ENCODE data around the gene CD96.
"Not testable (repeated sequence)": the region's sequence is repeated elsewhere in the genome, so short reads cannot be mapped to it uniquely, and the experiment has no call there.

CD96 gene

DNA sequence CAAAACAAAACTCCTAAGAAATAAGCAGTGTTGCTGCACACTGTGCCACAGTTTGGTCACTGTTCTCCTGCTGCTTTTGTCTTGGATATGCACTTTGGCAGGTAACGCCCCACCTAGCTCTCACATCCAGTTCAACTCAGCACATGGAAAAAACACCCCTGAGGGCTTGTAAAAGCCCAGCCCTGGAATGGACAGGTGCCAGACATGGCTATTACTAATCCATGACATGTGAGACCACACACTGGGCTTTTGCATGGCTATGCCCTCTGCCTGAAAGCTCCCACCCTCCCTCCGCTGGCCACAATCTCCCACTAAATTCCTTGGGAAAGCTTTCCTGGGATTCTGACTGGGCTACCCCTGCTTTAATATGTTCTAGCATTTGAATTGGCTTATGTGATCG lies 77.8 kb downstream of the CD96 start:
- no peak overlapping the region for H3K27ac ChIP-seq (ENCODE audit: low read depth, low read length, severe bottlenecking)
- H3K4me3 ChIP-seq (ENCODE audit: extremely low read depth, insufficient read depth, low read length, poor library complexity, severe bottlenecking) = no peak overlapping the region
- H3K36me3 ChIP-seq (ENCODE audit: control insufficient read depth, insufficient read depth, low read length) = no peaks in the 10 kb centered on the region
- H3K9me3 ChIP-seq (ENCODE audit: control insufficient read depth, low read length) = peaks cover 14% of the 10 kb centered on the region
- H3K4me1 ChIP-seq (ENCODE audit: control insufficient read depth, insufficient read depth, low read length, poor library complexity, severe bottlenecking) = no peaks in the 10 kb centered on the region
- WGBS, 2 experiments (ENCODE audit: insufficient coverage in 2 of 2) = 80 to 100% methylated on average over 1 to 2 of the region's 3 CpGs

- no peak overlapping the region for H3K27ac ChIP-seq (ENCODE audit: low read depth, low read length, severe bottlenecking)
- 59 to 62% methylated on average over 4 to 5 of the region's 5 CpGs for WGBS, 2 experiments (ENCODE audit: insufficient coverage in 2 of 2)
- H3K36me3 ChIP-seq (ENCODE audit: control insufficient read depth, insufficient read depth, low read length) = no peaks in the 10 kb centered on the region
- peaks cover 14% of the 10 kb centered on the region for H3K9me3 ChIP-seq (ENCODE audit: control insufficient read depth, low read length)
- no peak overlapping the region for H3K4me3 ChIP-seq (ENCODE audit: extremely low read depth, insufficient read depth, low read length, poor library complexity, severe bottlenecking)
- no peaks in the 10 kb centered on the region for H3K4me1 ChIP-seq (ENCODE audit: control insufficient read depth, insufficient read depth, low read length, poor library complexity, severe bottlenecking)
Observed at GRCh38 chr3:111621535-111621934, 79.5 kb downstream of the CD96 start.

DNA sequence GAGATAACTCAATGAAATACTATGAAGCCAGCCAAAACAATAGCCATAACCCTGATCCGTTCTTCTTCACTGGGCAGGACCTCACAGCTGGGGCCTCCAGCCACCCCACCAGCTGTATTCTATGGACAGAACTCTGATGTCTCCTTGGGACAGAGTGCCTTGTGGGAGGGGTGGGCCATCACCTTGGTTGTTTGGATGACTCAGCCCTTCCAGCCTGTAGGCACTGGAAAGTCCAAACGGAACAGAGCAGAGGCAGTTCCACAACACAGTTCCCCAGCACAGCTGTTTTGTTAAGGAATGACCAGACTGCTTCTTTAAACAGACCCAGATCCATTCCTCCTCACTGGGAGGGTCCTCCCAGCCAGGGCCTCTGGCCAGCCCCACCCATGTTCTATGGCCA lies 85.1 kb downstream of the CD96 start:
- no peaks in the 10 kb centered on the region for H3K36me3 ChIP-seq (ENCODE audit: control insufficient read depth, insufficient read depth, low read length)
- peaks cover 5% of the 10 kb centered on the region for H3K4me1 ChIP-seq (ENCODE audit: control insufficient read depth, insufficient read depth, low read length, poor library complexity, severe bottlenecking)
- no peaks in the 10 kb centered on the region for H3K9me3 ChIP-seq (ENCODE audit: control insufficient read depth, low read length)
- H3K4me3 ChIP-seq (ENCODE audit: extremely low read depth, insufficient read depth, low read length, poor library complexity, severe bottlenecking) = no peak overlapping the region
- H3K27ac ChIP-seq (ENCODE audit: low read depth, low read length, severe bottlenecking) = no peak overlapping the region
- WGBS, 2 experiments (ENCODE audit: insufficient coverage in 2 of 2) = 78 to 83% methylated on average over 1 of the region's 2 CpGs

DNA sequence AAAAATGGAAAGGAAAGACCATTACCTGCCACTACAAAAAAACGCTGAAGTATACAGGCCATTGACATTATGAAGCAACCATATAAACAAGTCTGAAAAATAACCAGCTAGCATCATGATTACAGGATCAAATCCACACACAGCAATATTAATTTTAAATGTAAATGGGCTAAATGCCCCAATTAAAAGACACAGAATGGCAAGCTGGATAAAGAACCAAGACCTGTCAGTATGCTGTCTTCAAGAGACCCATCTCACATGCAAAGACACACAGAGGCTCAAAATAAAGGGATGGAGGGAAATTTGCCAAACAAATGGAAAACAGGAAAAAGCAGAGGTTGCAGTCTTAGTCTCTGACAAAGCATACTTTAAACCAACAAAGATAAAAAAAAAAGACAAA lies 87.0 kb downstream of the CD96 start:
- not testable (repeated sequence) for H3K4me1 ChIP-seq (ENCODE audit: control insufficient read depth, insufficient read depth, low read length, poor library complexity, severe bottlenecking); H3K4me3 ChIP-seq (ENCODE audit: extremely low read depth, insufficient read depth, low read length, poor library complexity, severe bottlenecking); H3K36me3 ChIP-seq (ENCODE audit: control insufficient read depth, insufficient read depth, low read length); H3K27ac ChIP-seq (ENCODE audit: low read depth, low read length, severe bottlenecking); H3K9me3 ChIP-seq (ENCODE audit: control insufficient read depth, low read length)
- no CpG with 5 or more reads among the region's 1 CpG for WGBS, 2 experiments (ENCODE audit: insufficient coverage in 2 of 2)

GRCh38 chr3:111630638-111631037 lies 88.6 kb downstream of the CD96 start:
- not testable (repeated sequence) for H3K4me3 ChIP-seq (ENCODE audit: extremely low read depth, insufficient read depth, low read length, poor library complexity, severe bottlenecking); H3K27ac ChIP-seq (ENCODE audit: low read depth, low read length, severe bottlenecking); H3K9me3 ChIP-seq (ENCODE audit: control insufficient read depth, low read length); H3K4me1 ChIP-seq (ENCODE audit: control insufficient read depth, insufficient read depth, low read length, poor library complexity, severe bottlenecking); H3K36me3 ChIP-seq (ENCODE audit: control insufficient read depth, insufficient read depth, low read length)

DNA sequence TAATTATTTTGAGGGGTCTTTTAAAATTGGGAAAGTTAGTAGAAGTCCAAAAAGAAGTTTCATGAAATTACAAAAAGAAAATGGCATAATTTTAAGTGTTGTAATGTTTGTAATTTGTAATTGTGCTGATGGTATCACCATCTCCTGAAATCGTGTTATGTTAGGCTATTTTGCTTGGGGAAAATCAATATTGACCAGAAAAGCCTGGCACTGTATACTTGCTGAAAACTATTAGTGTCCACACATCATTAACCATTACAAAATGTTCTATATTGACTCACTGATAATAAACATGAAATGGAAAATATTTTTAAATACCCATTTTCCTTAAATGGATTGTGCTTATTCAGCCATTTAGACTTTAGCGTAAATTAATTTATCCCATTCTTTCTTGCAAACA lies 93.4 kb downstream of the CD96 start:
- 100% methylated on average over 1 of the region's 2 CpGs; no CpG with 5 or more reads in 1 of the 2 experiments for WGBS, 2 experiments (ENCODE audit: insufficient coverage in 2 of 2)
- H3K4me1 ChIP-seq (ENCODE audit: control insufficient read depth, insufficient read depth, low read length, poor library complexity, severe bottlenecking) = no peaks in the 10 kb centered on the region
- H3K9me3 ChIP-seq (ENCODE audit: control insufficient read depth, low read length) = no peaks in the 10 kb centered on the region
- no peak overlapping the region for H3K27ac ChIP-seq (ENCODE audit: low read depth, low read length, severe bottlenecking)
- no peaks in the 10 kb centered on the region for H3K36me3 ChIP-seq (ENCODE audit: control insufficient read depth, insufficient read depth, low read length)
- H3K4me3 ChIP-seq (ENCODE audit: extremely low read depth, insufficient read depth, low read length, poor library complexity, severe bottlenecking) = no peak overlapping the region

DNA sequence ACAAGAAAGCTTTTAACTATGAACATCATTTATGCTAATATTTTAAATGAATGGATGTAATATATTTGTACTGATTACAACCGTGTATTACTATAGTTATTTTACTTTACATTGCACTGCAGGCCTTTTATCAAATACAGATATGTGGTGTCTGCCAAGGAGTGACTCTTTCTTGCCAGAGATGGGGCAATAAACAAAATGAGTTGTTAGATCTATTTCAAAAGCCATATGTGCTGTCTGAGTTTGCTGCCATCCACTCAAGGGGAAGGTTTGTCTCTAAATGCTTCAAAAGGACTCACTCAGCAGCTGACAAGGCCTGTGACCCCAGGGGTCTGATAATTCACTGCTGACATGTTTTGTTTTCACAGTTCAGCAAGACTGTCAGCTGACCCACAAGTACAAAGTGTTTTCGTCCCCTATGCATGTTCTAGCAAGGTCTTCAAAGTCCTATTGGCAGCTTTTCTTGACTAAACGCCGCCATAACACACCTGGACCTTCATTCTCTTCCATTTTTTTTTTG lies 94.4 kb downstream of the CD96 start:
- WGBS, 2 experiments (ENCODE audit: insufficient coverage in 2 of 2) = 71 to 84% methylated on average over 3 of the region's 4 CpGs
- no peaks in the 10 kb centered on the region for H3K4me1 ChIP-seq (ENCODE audit: control insufficient read depth, insufficient read depth, low read length, poor library complexity, severe bottlenecking)

GRCh38 chr3:111639316-111639715 lies 97.3 kb downstream of the CD96 start:
- Histone ChIP-seq H3K4me3 (ENCODE audit: extremely low read depth, insufficient read depth, low read length, poor library complexity, severe bottlenecking) (no peak overlapping the region), H3K4me1 (ENCODE audit: control insufficient read depth, insufficient read depth, low read length, poor library complexity, severe bottlenecking) (no peaks in the 10 kb centered on the region), H3K27ac (ENCODE audit: low read depth, low read length, severe bottlenecking) (no peak overlapping the region), H3K9me3 (ENCODE audit: control insufficient read depth, low read length) (peaks cover 10% of the 10 kb centered on the region), H3K36me3 (ENCODE audit: control insufficient read depth, insufficient read depth, low read length) (no peaks in the 10 kb centered on the region)
- WGBS, 2 experiments (ENCODE audit: insufficient coverage in 2 of 2) = 92% methylated on average over 2 of the region's 4 CpGs; no CpG with 5 or more reads in 1 of the 2 experiments

More for the DNA sequence above, 94.4 kb downstream of the CD96 start:
- Histone ChIP-seq H3K9me3 (ENCODE audit: control insufficient read depth, low read length) (no peaks in the 10 kb centered on the region), H3K36me3 (ENCODE audit: control insufficient read depth, insufficient read depth, low read length) (no peaks in the 10 kb centered on the region), H3K27ac (ENCODE audit: low read depth, low read length, severe bottlenecking) (no peak overlapping the region), H3K4me3 (ENCODE audit: extremely low read depth, insufficient read depth, low read length, poor library complexity, severe bottlenecking) (no peak overlapping the region)

GRCh38 chr3:111648991-111649579 lies 107.1 kb downstream of the CD96 start:
- 100% methylated on average over 1 of the region's 3 CpGs; no CpG with 5 or more reads in 1 of the 2 experiments for WGBS, 2 experiments (ENCODE audit: insufficient coverage in 2 of 2)
- no peak overlapping the region for H3K27ac ChIP-seq (ENCODE audit: low read depth, low read length, severe bottlenecking)

GRCh38 chr3:111650378-111651275 lies 108.6 kb downstream of the CD96 start:
- 90 to 100% methylated on average over 1 to 2 of the region's 4 CpGs for WGBS, 2 experiments (ENCODE audit: insufficient coverage in 2 of 2)
- no peaks in the 10 kb centered on the region for H3K36me3 ChIP-seq (ENCODE audit: control insufficient read depth, insufficient read depth, low read length)
- no peaks in the 10 kb centered on the region for H3K9me3 ChIP-seq (ENCODE audit: control insufficient read depth, low read length)
- H3K27ac ChIP-seq (ENCODE audit: low read depth, low read length, severe bottlenecking) = no peak overlapping the region
- H3K4me3 ChIP-seq (ENCODE audit: extremely low read depth, insufficient read depth, low read length, poor library complexity, severe bottlenecking) = no peak overlapping the region
- H3K4me1 ChIP-seq (ENCODE audit: control insufficient read depth, insufficient read depth, low read length, poor library complexity, severe bottlenecking) = peaks cover 3% of the 10 kb centered on the region

More at GRCh38 chr3:111648991-111649579, 107.1 kb downstream of the CD96 start:
- Histone ChIP-seq H3K9me3 (ENCODE audit: control insufficient read depth, low read length) (peaks cover 2% of the 10 kb centered on the region), H3K36me3 (ENCODE audit: control insufficient read depth, insufficient read depth, low read length) (no peaks in the 10 kb centered on the region), H3K4me1 (ENCODE audit: control insufficient read depth, insufficient read depth, low read length, poor library complexity, severe bottlenecking) (peaks cover 3% of the 10 kb centered on the region), H3K4me3 (ENCODE audit: extremely low read depth, insufficient read depth, low read length, poor library complexity, severe bottlenecking) (no peak overlapping the region)
